Muscle of leg (tissue), 11 donors: Measurements from ENCODE around the gene KRTAP12-1. TPM values are rescaled to one million over a fixed set of nuclear protein-coding genes. Genes with fewer than 3 reads are reported as not detected.

ENCODE experiments used
- DNase-seq: peaks from one replicate; pipeline ENCODE4 v3.0.0; 2013
- H3K27ac ChIP-seq: one replicate; pipeline ENCODE4 v1.5.1; 2013; ENCODE audit warnings: mild to moderate bottlenecking, low read length, control low read depth
- H3K27me3 ChIP-seq: one replicate; pipeline ENCODE4 v1.6.1; 2013; ENCODE audit warnings: low read length; ENCODE audit not compliant: control insufficient read depth, insufficient read depth
- H3K36me3 ChIP-seq: one replicate; pipeline ENCODE4 v1.6.1; 2013; ENCODE audit warnings: low read length; ENCODE audit not compliant: control insufficient read depth, insufficient read depth
- H3K4me1 ChIP-seq: one replicate; pipeline ENCODE4 v1.6.1; 2013; ENCODE audit warnings: low read length; ENCODE audit not compliant: control insufficient read depth, insufficient read depth
- H3K4me3 ChIP-seq: one replicate; pipeline ENCODE4 v1.5.1; 2013; ENCODE audit warnings: low read length, control low read depth
- H3K9me3 ChIP-seq: replicated peaks from 2 replicates; pipeline ENCODE4 v1.6.1; 2013; ENCODE audit warnings: low read depth, low read length; ENCODE audit not compliant: control insufficient read depth
- WGBS: methylation state at CpG from one replicate; pipeline ENCODE4 v1.1.5; 2013; ENCODE audit warnings: missing lambda C conversion rate; ENCODE audit not compliant: insufficient coverage; 5-methylcytosine and 5-hydroxymethylcytosine counted together
- polyA plus RNA-seq, 8 donors: library from polyadenylated mRNA; unstranded; fragments of 120-200 nt; gene quantifications; one replicate each; pipeline versions ENCODE4 v1.2.1 to v1.2.3, GENCODE V29; 2013; ENCODE audit warnings: inconsistent platforms in 1 of 8, low replicate concordance in 1 of 8; ENCODE audit not compliant: insufficient read length in 8 of 8, insufficient read depth in 1 of 8
- total RNA-seq: library from RNA; stranded (reverse); fragments of 120-200 nt; gene quantifications from one replicate; pipeline ENCODE4 v1.2.4, GENCODE V29; 2013

KRTAP12-1 gene
- total and polyA plus RNA-seq, 9 donors: not detected

GRCh38 chr21:44723177-44724131, 41.5 kb upstream of the KRTAP12-1 start:
- WGBS: 18% methylated on average over 61 of the region's 61 CpGs
- H3K36me3 ChIP-seq: no peaks in the 10 kb centered on the region
- H3K4me1 ChIP-seq: peaks cover 9% of the 10 kb centered on the region
- H3K27ac ChIP-seq: no peak overlapping the region
- no peak overlapping the region for H3K4me3 ChIP-seq
- H3K9me3 ChIP-seq: no peaks in the 10 kb centered on the region
- peak; percentile 47 for DNase-seq
- peaks cover 50% of the 10 kb centered on the region for H3K27me3 ChIP-seq

- WGBS: no CpG with 5 or more reads among the region's 5 CpGs
- peaks cover 50% of the 10 kb centered on the region for H3K27me3 ChIP-seq
Observed at GRCh38 chr21:44722731-44723130, 40.8 kb upstream of the KRTAP12-1 start.

GRCh38 chr21:44720170-44720569, 38.2 kb upstream of the KRTAP12-1 start:
- WGBS: 100% methylated on average over 1 of the region's 2 CpGs
- no peaks in the 10 kb centered on the region for H3K9me3 ChIP-seq
- no peak for DNase-seq
- H3K4me1 ChIP-seq: peaks cover 9% of the 10 kb centered on the region
- no peaks in the 10 kb centered on the region for H3K36me3 ChIP-seq
- no peak overlapping the region for H3K4me3 ChIP-seq
- H3K27ac ChIP-seq: no peak overlapping the region
- H3K27me3 ChIP-seq: peaks cover 47% of the 10 kb centered on the region

More at GRCh38 chr21:44722731-44723130, 40.8 kb upstream of the KRTAP12-1 start:
- peaks cover 9% of the 10 kb centered on the region for H3K4me1 ChIP-seq
- DNase-seq: no peak
- no peak overlapping the region for H3K4me3 ChIP-seq
- no peaks in the 10 kb centered on the region for H3K36me3 ChIP-seq
- H3K27ac ChIP-seq: no peak overlapping the region
- no peaks in the 10 kb centered on the region for H3K9me3 ChIP-seq

- no peak overlapping the region for H3K4me3 ChIP-seq
- 41% methylated on average over 3 of the region's 6 CpGs for WGBS
- peaks cover 46% of the 10 kb centered on the region for H3K27me3 ChIP-seq
- H3K27ac ChIP-seq: no peak overlapping the region
- no peak for DNase-seq
- peaks cover 5% of the 10 kb centered on the region for H3K4me1 ChIP-seq
- no peaks in the 10 kb centered on the region for H3K9me3 ChIP-seq
- no peaks in the 10 kb centered on the region for H3K36me3 ChIP-seq
Observed at GRCh38 chr21:44718571-44718970, 36.6 kb upstream of the KRTAP12-1 start.

GRCh38 chr21:44718093-44718492, 36.1 kb upstream of the KRTAP12-1 start:
- Histone ChIP-seq H3K4me1 (peaks cover under 1% of the 10 kb centered on the region), H3K27me3 (peaks cover 46% of the 10 kb centered on the region), H3K27ac (no peak overlapping the region), H3K9me3 (no peaks in the 10 kb centered on the region), H3K4me3 (no peak overlapping the region), H3K36me3 (no peaks in the 10 kb centered on the region)
- no peak for DNase-seq
- WGBS: 33% methylated on average over 1 of the region's 2 CpGs

GRCh38 chr21:44716984-44717383, 35.0 kb upstream of the KRTAP12-1 start:
- no peaks in the 10 kb centered on the region for H3K36me3 ChIP-seq
- H3K27ac ChIP-seq: no peak overlapping the region
- peaks cover 51% of the 10 kb centered on the region for H3K27me3 ChIP-seq
- no peaks in the 10 kb centered on the region for H3K9me3 ChIP-seq
- H3K4me1 ChIP-seq: no peaks in the 10 kb centered on the region
- DNase-seq: peak; percentile 62
- H3K4me3 ChIP-seq: no peak overlapping the region

GRCh38 chr21:44714905-44715304, 32.9 kb upstream of the KRTAP12-1 start:
- DNase-seq: no peak
- no CpG with 5 or more reads among the region's 8 CpGs for WGBS
- Histone ChIP-seq H3K4me1 (peaks cover 10% of the 10 kb centered on the region), H3K27me3 (peaks cover 67% of the 10 kb centered on the region), H3K36me3 (no peaks in the 10 kb centered on the region), H3K27ac (no peak overlapping the region), H3K4me3 (no peak overlapping the region), H3K9me3 (no peaks in the 10 kb centered on the region)

GRCh38 chr21:44713846-44714245, 31.9 kb upstream of the KRTAP12-1 start:
- peaks cover 19% of the 10 kb centered on the region for H3K4me1 ChIP-seq
- H3K27me3 ChIP-seq: peaks cover 77% of the 10 kb centered on the region
- no peaks in the 10 kb centered on the region for H3K9me3 ChIP-seq
- 83% methylated on average over 9 of the region's 10 CpGs for WGBS
- no peak overlapping the region for H3K4me3 ChIP-seq
- no peak overlapping the region for H3K27ac ChIP-seq
- DNase-seq: no peak
- no peaks in the 10 kb centered on the region for H3K36me3 ChIP-seq

GRCh38 chr21:44713130-44713529, 31.2 kb upstream of the KRTAP12-1 start:
- Histone ChIP-seq H3K9me3 (no peaks in the 10 kb centered on the region), H3K27ac (no peak overlapping the region), H3K4me1 (peaks cover 25% of the 10 kb centered on the region), H3K36me3 (no peaks in the 10 kb centered on the region), H3K4me3 (no peak overlapping the region), H3K27me3 (peaks cover 77% of the 10 kb centered on the region)
- no CpG with 5 or more reads among the region's 9 CpGs for WGBS
- no peak for DNase-seq

- H3K36me3 ChIP-seq: no peaks in the 10 kb centered on the region
- H3K27ac ChIP-seq: no peak overlapping the region
- H3K9me3 ChIP-seq: no peaks in the 10 kb centered on the region
- DNase-seq: no peak
- peaks cover 84% of the 10 kb centered on the region for H3K27me3 ChIP-seq
- no peak overlapping the region for H3K4me3 ChIP-seq
- peaks cover 25% of the 10 kb centered on the region for H3K4me1 ChIP-seq
- 4% methylated on average over 13 of the region's 22 CpGs for WGBS
Observed at GRCh38 chr21:44712203-44713028, 30.5 kb upstream of the KRTAP12-1 start.
